NCI-H1436 (cell line): Measurements from ENCODE around the gene STARD4.

Experiments used
- DNase-seq: peaks from one replicate; lab custom pipeline; 2025; lab: John Stamatoyannopoulos, UW

Gene STARD4

DNA sequence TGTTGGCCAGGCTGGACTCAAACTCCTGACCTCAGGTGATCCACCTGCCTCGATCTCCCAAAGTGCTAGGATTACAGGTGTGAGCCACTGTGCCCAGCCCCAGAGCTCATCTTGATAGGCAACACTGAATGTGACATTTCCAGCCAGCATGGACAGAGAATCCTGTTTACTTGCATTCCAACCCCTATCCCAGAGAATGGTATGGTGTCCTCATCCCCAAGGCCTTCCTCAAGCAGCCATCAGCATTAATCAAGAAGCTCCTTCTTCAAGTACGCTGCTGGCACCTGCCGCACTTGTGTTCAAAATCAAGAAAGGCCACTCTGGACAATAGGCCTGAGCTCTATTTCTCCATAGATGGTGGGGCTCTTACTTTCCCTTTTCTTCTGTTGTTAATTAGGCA, 40.2 kb downstream of the STARD4 start:
- DNase-seq = no peak

DNA sequence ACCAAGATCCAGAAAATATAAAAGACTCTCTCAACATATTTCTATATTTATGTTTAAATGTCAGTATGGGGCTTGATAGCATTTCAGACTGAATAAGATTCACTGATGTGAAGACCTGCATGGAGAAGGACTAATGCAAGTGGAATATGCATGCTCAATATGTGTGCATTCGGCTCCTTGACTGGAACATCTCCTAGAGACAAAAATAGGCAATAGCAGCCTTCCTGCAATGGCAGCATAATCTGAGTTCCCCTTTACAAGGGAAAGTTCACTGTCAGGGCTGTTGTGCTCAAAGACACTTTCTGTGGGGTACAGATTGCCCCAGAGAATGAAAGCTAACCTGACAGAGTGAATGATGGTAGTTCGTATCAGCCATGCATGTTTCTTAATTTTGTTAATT, 42.4 kb downstream of the STARD4 start:
- no peak for DNase-seq

DNA sequence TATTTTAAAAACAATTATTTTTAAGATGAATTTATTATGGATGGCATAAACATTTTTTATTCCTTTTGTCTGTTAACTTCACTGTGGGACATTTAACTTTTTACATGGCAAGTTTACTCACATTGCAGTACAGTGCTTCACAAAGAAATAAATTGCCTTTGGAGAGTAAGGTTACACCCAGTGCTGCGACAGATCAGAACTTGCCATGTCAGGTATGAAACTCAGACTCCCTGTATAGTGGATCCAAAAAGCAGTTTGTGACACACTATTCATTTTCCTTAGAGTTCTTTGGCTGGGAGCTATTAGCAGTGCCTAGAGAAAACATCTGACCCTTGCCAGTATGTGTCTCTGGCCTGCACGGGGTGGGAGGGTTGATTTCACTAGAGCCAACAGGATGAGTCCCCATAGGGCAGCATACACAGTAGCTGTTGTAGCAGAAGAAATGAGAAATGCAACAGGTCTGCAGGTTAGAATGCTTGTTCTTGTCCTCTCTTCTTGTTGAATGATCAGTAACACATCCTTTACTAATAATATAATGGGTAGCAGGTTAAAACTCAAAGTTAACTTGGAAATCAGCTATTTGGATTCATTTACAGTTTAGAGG, 42.9 kb downstream of the STARD4 start:
- no peak for DNase-seq

DNA sequence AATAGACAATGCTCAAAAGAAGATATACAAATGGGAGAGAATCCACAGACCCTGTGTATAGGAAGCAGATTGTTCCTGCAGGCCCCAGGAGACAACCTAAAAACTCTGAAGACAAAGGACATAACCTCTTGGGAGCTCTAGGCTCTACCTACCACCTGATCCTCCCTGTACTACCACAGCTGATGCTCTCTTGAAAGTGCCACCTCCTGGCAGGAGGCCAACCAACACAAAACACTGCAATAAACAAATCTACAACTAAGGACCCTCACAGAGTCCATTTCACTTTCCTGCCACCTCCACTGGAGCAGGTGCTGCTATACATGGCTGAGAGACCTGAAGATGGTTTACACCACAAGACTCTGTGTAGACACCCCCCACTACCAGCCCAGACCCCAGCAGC, 49.0 kb downstream of the STARD4 start:
- DNase-seq = peak; percentile 90

DNA sequence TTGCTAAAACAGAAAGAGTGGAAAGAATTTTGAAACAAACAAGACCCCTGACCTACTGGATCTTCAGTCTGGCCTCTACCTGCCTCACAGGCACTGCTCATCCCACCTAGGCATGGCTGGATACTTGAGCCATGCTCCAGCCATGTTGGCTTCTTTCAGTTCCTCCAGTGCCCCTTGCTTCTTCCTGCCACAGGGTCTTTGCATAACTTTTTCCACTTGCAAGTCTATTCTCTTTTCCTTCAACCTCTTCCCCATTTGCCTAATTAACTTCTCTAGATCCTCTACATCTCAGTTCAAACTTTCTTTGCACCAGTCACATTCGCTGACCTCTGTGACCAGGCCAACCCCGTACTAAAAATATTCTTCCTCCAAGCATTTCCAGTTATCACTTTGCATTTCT, 50.4 kb downstream of the STARD4 start:
- no peak for DNase-seq

DNA sequence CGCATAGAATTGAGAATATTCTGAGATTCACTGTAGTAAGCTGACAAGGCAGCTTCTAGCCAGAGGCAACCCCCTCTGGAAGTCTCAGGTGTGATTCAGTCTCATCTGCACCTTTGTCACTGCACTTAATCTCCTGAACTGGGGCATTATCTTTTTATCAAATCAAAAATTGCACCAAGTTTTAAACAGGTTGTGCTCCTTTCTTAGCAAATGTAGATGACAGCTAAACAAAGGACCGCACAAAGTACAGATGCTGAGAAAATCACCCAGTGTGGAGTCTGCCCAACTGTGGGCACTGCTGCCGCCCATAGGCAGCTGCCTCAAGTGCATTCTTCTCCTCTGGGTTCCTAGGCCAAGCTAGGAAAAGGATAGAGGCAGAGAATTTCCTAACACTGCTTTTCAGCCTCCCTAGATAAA, 51.1 kb downstream of the STARD4 start:
- DNase-seq = peak; percentile 49

DNA sequence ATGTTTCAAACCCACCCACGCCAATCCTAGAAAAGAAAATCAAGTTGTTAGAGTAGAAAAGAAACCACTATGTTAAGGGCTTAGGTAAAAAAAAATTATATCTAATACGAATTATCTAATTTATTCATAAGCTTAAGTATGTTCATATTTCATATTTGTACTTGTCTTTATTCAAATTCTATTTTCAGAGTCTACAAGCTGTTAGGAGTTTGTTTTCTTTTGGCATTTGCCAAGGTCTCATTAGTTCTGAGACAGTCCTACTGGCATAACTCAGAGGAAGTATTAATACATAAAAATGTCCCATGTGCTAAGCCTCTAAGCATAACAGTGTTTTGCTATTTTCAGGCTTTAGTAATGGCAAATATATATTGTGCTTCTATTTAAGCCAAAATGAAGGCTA, 57.6 kb downstream of the STARD4 start:
- DNase-seq = no peak

DNA sequence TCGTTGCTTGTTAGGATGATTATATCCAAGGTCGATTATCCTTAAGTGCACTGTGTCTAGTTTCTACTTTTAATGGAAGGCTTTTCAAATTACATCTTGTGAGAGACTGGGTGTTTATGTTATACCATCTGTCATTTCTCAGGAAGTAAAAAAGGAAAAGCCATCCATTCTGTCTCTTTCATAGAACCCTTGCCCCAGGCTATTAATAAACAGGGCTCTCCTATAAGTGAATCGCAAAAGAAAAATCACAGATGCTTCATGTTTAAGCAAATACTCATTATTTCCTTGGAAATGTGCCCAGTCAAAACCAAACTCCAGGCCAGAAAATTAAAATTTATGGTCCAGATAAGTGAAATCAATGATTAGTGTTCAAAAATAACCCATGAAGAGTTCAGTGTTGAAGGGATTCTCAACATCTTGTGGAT, 58.1 kb downstream of the STARD4 start:
- DNase-seq = peak; percentile 92

DNA sequence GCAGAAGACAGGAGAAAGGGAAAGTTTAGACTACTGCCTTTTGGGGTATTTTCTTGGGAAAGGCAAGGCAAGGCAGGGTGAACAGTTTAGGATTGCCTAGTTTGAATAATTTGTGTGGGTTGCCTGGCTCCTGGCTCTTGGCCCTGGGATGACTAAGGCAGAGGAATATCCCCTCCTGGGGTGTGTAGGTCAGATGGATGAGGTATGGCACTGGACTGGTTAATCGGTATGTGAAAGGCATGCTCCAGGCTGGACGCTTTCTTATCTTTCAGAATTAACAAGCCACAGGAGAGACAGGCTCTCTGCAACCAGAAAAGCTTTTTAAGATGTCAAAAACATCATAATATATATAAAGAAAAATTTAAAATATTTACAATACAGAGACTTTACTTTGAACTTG, 58.6 kb downstream of the STARD4 start:
- DNase-seq = no peak

DNA sequence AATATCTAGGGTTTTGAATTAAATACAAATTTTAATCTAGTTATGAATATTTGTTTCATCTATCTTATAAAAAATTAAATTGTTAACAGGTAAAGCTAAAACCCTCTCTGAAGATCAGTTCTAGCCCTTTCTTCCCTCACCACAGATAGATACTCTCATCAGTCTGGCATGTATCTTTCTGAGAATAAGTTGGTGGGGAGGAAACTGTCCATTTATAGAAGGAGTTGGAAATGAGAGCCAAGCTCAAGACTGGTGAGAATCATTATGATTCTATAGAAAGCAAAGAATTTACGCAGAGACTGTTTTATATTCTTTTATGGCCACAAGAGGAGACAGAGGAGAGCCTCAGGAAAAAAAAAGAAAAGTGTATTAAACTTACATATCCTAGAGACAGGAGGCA, 59.0 kb downstream of the STARD4 start:
- DNase-seq = no peak

DNA sequence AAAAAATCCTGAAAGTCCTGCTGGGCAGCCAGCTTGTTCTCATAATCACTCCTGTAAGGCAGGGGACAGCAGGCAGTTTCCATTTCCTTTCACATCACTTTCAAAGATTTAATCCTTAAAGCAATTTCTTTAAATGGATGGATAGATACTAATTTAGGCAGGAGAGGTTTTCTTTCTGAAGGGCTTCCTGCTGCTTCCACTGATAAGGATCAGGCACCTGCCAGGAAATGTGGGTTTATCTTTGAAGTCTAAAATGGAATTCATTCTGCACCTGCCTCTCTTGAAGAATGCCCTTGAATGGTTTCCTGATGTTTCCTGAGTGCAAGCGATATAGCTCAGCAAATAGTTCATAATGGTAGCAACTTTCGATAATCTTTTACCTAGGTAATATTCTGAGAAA, 64.5 kb downstream of the STARD4 start:
- DNase-seq = peak; percentile 48

DNA sequence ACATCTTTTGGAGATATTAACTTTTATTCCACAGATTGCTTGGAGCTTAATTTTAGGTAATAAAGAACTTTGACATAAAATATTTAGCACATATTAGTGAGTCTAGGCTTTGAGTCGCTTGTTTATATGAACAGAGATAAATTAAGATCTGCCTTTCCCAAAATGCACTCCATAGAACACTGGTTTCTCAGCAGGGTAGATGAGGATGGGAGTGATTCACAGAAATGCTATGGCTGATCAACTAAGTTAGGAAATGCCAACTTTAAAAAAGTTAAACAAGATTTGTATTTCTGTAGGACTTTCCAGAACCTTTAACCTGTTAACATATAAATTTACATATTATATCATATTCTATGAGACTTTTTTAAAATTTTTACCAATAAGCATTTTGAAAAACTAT, 65.2 kb downstream of the STARD4 start:
- DNase-seq = no peak
